NCI-H460 (cell line): ENCODE results near the gene RGS7. TPM values are rescaled to one million over a fixed set of nuclear protein-coding genes. Genes with fewer than 3 reads are reported as not detected.
"Not testable (repeated sequence)": the region's sequence is repeated elsewhere in the genome, so short reads cannot be mapped to it uniquely, and the experiment has no call there.

ENCODE experiments used
- DNase-seq: peaks from one replicate; pipeline ENCODE4 v3.0.0-alpha.2; 2016; ENCODE audit warnings: low read depth; ENCODE audit errors: extremely low read depth
- total RNA-seq: library from RNA; depleted of rRNA; stranded (reverse); fragments of >200 nt; shearing (Covaris generic); gene quantifications from 2 replicates; pipeline ENCODE4 v1.2.3, GENCODE V29; 2014

The RGS7 gene
- total RNA-seq, 1 experiment from 2014 or later: 0.10 TPM

GRCh38 chr1:241332987-241333386, 24.0 kb downstream of the RGS7 start:
- DNase-seq: no peak

- no peak for DNase-seq
Observed at GRCh38 chr1:241332037-241332409, 25.0 kb downstream of the RGS7 start.

GRCh38 chr1:241331328-241332036, 25.5 kb downstream of the RGS7 start:
- DNase-seq: no peak

- no peak for DNase-seq
Observed at GRCh38 chr1:241330619-241331327, 26.2 kb downstream of the RGS7 start.

- no peak for DNase-seq
Observed at GRCh38 chr1:241325456-241325855, 31.5 kb downstream of the RGS7 start.

GRCh38 chr1:241323514-241324195, 33.4 kb downstream of the RGS7 start:
- peak; percentile 44 for DNase-seq

- DNase-seq: no peak
Observed at GRCh38 chr1:241317676-241318075, 39.3 kb downstream of the RGS7 start.

- no peak for DNase-seq
Observed at GRCh38 chr1:241316372-241316771, 40.6 kb downstream of the RGS7 start.

- no peak for DNase-seq
Observed at GRCh38 chr1:241311056-241311746, 45.8 kb downstream of the RGS7 start.

GRCh38 chr1:241310451-241310850, 46.6 kb downstream of the RGS7 start:
- DNase-seq: no peak

- no peak for DNase-seq
Observed at GRCh38 chr1:241309651-241310050, 47.4 kb downstream of the RGS7 start.

GRCh38 chr1:241308471-241308870, 48.5 kb downstream of the RGS7 start:
- no peak for DNase-seq

GRCh38 chr1:241308011-241308410, 49.0 kb downstream of the RGS7 start:
- no peak for DNase-seq

- DNase-seq: no peak
Observed at GRCh38 chr1:241306125-241306790, 50.7 kb downstream of the RGS7 start.

GRCh38 chr1:241302024-241302423, 55.0 kb downstream of the RGS7 start:
- DNase-seq: not testable (repeated sequence)

GRCh38 chr1:241299347-241299746, 57.7 kb downstream of the RGS7 start:
- DNase-seq: no peak

GRCh38 chr1:241292973-241293372, 64.0 kb downstream of the RGS7 start:
- DNase-seq: no peak

- not testable (repeated sequence) for DNase-seq
Observed at GRCh38 chr1:241291548-241291947, 65.5 kb downstream of the RGS7 start.

- no peak for DNase-seq
Observed at GRCh38 chr1:241286486-241286885, 70.5 kb downstream of the RGS7 start.

- no peak for DNase-seq
Observed at GRCh38 chr1:241276391-241276790, 80.6 kb downstream of the RGS7 start.

GRCh38 chr1:241275981-241276380, 81.0 kb downstream of the RGS7 start:
- DNase-seq: no peak
